IMR-90 (cell line): ENCODE data around the gene TPM2. TPM values are rescaled to one million over a fixed set of nuclear protein-coding genes. Genes with fewer than 3 reads are reported as not detected.

ENCODE experiments used
- ATAC-seq: fragments of 200-7000 bp; cut with Tn5 transposase; 2 replicates; pipeline ENCODE4 v1.9.1; 2020; ENCODE audit warnings: low read depth, mild to moderate bottlenecking, moderate library complexity
- BruUV-seq: library from RNA; stranded (reverse); fragments of 400-500 nt; replicated peaks from 2 replicates; lab custom pipeline; 2021; lab: Mats Ljungman, UMichigan
- CTCF ChIA-PET: fragments of 300-600 bp; formaldehyde crosslinking; extraction: SDS; loops from one replicate; lab custom pipeline; 2021; ENCODE audit warnings: antibody characterized with exemption; lab: Yijun Ruan, JAX
- POLR2A ChIA-PET: fragments of 300-600 bp; sonication (Branson Sonifier 250); formaldehyde crosslinking; loops from one replicate; lab custom pipeline; 2022; ENCODE audit warnings: antibody characterized with exemption; ENCODE audit not compliant: unreplicated experiment; lab: Charles Lee
- DNase-seq: peaks from one replicate; pipeline ENCODE4 v3.0.0; 2013
- H2AFZ ChIP-seq: replicated peaks from 2 replicates; pipeline ENCODE3; 2013; ENCODE audit warnings: low read length, mild to moderate bottlenecking; ENCODE audit not compliant: poor library complexity
- H2AK5ac ChIP-seq: 2 replicates; pipeline ENCODE4 v1.6.1; 2013; ENCODE audit warnings: low read depth, low read length, inconsistent platforms
- H2AK9ac ChIP-seq: replicated peaks from 2 replicates; pipeline ENCODE3; 2013; ENCODE audit warnings: mild to moderate bottlenecking, low read depth, low read length, moderate library complexity; ENCODE audit not compliant: poor library complexity
- H2BK120ac ChIP-seq: 2 replicates; pipeline ENCODE4 v1.6.1; 2013; ENCODE audit warnings: low read depth, low read length, inconsistent platforms
- H2BK15ac ChIP-seq: 3 replicates; pipeline ENCODE4 v1.6.1; 2013; ENCODE audit warnings: low read depth, low read length, inconsistent platforms
- H2BK20ac ChIP-seq: 2 replicates; pipeline ENCODE4 v1.6.1; 2013; ENCODE audit warnings: low read depth, mild to moderate bottlenecking, inconsistent platforms, low read length, moderate library complexity
- H2BK5ac ChIP-seq: 2 replicates; pipeline ENCODE4 v1.6.1; 2013; ENCODE audit warnings: mild to moderate bottlenecking, low read depth, low read length, inconsistent platforms; ENCODE audit not compliant: poor library complexity, severe bottlenecking
- H3K14ac ChIP-seq: replicated peaks from 2 replicates; pipeline ENCODE4 v1.6.1; 2013; ENCODE audit warnings: low read depth, low read length, inconsistent platforms
- H3K18ac ChIP-seq: 2 replicates; pipeline ENCODE4 v1.6.1; 2013; ENCODE audit warnings: low read depth, low read length, control low read depth
- H3K23ac ChIP-seq: 2 replicates; pipeline ENCODE4 v1.6.1; 2013; ENCODE audit warnings: low read depth, low read length, inconsistent platforms
- H3K27ac ChIP-seq: 2 replicates; pipeline ENCODE4 v1.5.1; 2013; ENCODE audit warnings: mild to moderate bottlenecking, control low read depth, low read length; ENCODE audit not compliant: insufficient read depth
- H3K27me3 ChIP-seq: 2 replicates; pipeline ENCODE4 v1.6.1; 2013; ENCODE audit warnings: low read length; ENCODE audit not compliant: control insufficient read depth, insufficient read depth
- H3K36me3 ChIP-seq: 2 replicates; pipeline ENCODE4 v1.6.1; 2013; ENCODE audit warnings: low read length, mixed read lengths; ENCODE audit not compliant: control insufficient read depth, insufficient read depth
- H3K4ac ChIP-seq: 2 replicates; pipeline ENCODE4 v1.6.1; 2013; ENCODE audit warnings: low read depth, low read length, inconsistent platforms
- H3K4me1 ChIP-seq: 2 replicates; pipeline ENCODE4 v1.6.1; 2013; ENCODE audit warnings: low read length, mixed read lengths; ENCODE audit not compliant: control insufficient read depth, insufficient read depth
- H3K4me2 ChIP-seq: 2 replicates; pipeline ENCODE4 v1.6.1; 2013; ENCODE audit warnings: low read depth, mild to moderate bottlenecking, control low read depth, low read length, moderate library complexity
- H3K4me3 ChIP-seq: 2 replicates; pipeline ENCODE4 v1.5.1; 2013; ENCODE audit warnings: low read depth, mild to moderate bottlenecking, control low read depth, low read length, moderate library complexity; ENCODE audit not compliant: insufficient read depth
- H3K56ac ChIP-seq: 2 replicates; pipeline ENCODE4 v1.6.1; 2013; ENCODE audit warnings: low read length, inconsistent platforms; ENCODE audit not compliant: insufficient read depth; ENCODE audit errors: extremely low read depth
- H3K79me1 ChIP-seq, 2 experiments: 2 replicates each; pipeline ENCODE4 v1.6.1; 2013; ENCODE audit warnings: low read length in 2 of 2, inconsistent platforms in 1 of 2, low read depth in 1 of 2
- H3K9ac ChIP-seq: 2 replicates; pipeline ENCODE4 v1.6.1; 2013; ENCODE audit warnings: low read depth, low read length, control low read depth
- H3K9me1 ChIP-seq: 2 replicates; pipeline ENCODE4 v1.6.1; 2013; ENCODE audit warnings: low read length, inconsistent platforms; ENCODE audit not compliant: insufficient read depth
- H3K9me3 ChIP-seq: 2 replicates; pipeline ENCODE4 v1.6.1; 2013; ENCODE audit warnings: low read length; ENCODE audit not compliant: control insufficient read depth, insufficient read depth
- H4K20me1 ChIP-seq: 2 replicates; pipeline ENCODE4 v1.6.1; 2013; ENCODE audit warnings: low read length, inconsistent platforms; ENCODE audit not compliant: insufficient read depth
- H4K5ac ChIP-seq: 2 replicates; pipeline ENCODE4 v1.6.1; 2013; ENCODE audit warnings: mild to moderate bottlenecking, low read depth, low read length, control low read depth
- H4K8ac ChIP-seq, 2 experiments: 2 replicates each; pipeline ENCODE4 v1.6.1; 2013; ENCODE audit warnings: low read depth in 2 of 2, low read length in 2 of 2, control low read depth in 1 of 2, inconsistent platforms in 1 of 2
- H4K91ac ChIP-seq: 2 replicates; pipeline ENCODE4 v1.6.1; 2013; ENCODE audit warnings: low read depth, low read length, inconsistent platforms; ENCODE audit not compliant: insufficient read depth
- CEBPB ChIP-seq: IDR thresholded peaks from 2 replicates; pipeline ENCODE4 v1.6.1; 2012; ENCODE audit warnings: low read depth, low read length, improper control_type of control experiment
- CHD1 ChIP-seq: IDR thresholded peaks from 2 replicates; pipeline ENCODE4 v1.6.1; 2012; ENCODE audit warnings: low read depth, low read length, improper control_type of control experiment
- CTCF ChIP-seq: conservative IDR thresholded peaks from 2 replicates; pipeline ENCODE4 v1.5.1; 2012; ENCODE audit warnings: mild to moderate bottlenecking, low read depth, low read length, improper control_type of control experiment
- MAFK ChIP-seq: IDR thresholded peaks from 2 replicates; pipeline ENCODE4 v1.6.1; 2012; ENCODE audit warnings: low read depth, low read length, improper control_type of control experiment
- MXI1 ChIP-seq: IDR thresholded peaks from 2 replicates; pipeline ENCODE4 v1.6.1; 2012; ENCODE audit warnings: low read depth, mild to moderate bottlenecking, low read length, moderate library complexity, borderline replicate concordance
- NFE2L2 ChIP-seq: fragments of 150-350 bp; IDR thresholded peaks from 2 replicates; pipeline ENCODE4 v1.6.1; 2016; ENCODE audit warnings: low read depth, mild to moderate bottlenecking, low read length
- RAD21 ChIP-seq: IDR thresholded peaks from 2 replicates; pipeline ENCODE4 v1.6.1; 2012; ENCODE audit warnings: low read length, improper control_type of control experiment
- RCOR1 ChIP-seq: IDR thresholded peaks from 2 replicates; pipeline ENCODE4 v1.6.1; 2012; ENCODE audit warnings: mild to moderate bottlenecking, low read length, improper control_type of control experiment; ENCODE audit not compliant: insufficient replicate concordance
- RFX5 ChIP-seq: IDR thresholded peaks from 2 replicates; pipeline ENCODE4 v1.8.0; 2012; ENCODE audit warnings: low read depth, mild to moderate bottlenecking, low read length, moderate library complexity
- SMC3 ChIP-seq: fragments of 150-350 bp; IDR thresholded peaks from 2 replicates; pipeline ENCODE4 v1.6.1; 2016; ENCODE audit warnings: low read depth, mild to moderate bottlenecking, antibody characterized with exemption, low read length, moderate library complexity
- WGBS, 2 experiments: methylation state at CpG; one replicate each; pipeline versions ENCODE4 v1.1.5 to v1.1.7; 2013; ENCODE audit warnings: missing lambda C conversion rate in 2 of 2; ENCODE audit not compliant: insufficient read length in 1 of 2; ENCODE audit errors: extremely low coverage in 2 of 2; 5-methylcytosine and 5-hydroxymethylcytosine counted together
- dilution Hi-C: fragments of 300-500 bp; cut with HindIII; formaldehyde crosslinking; loops from one replicate; pipeline ENCODE4 v1.14.3; 2018; ENCODE audit warnings: low sequenced_read_pairs; ENCODE audit not compliant: unreplicated experiment
- in situ Hi-C: fragments of 300-500 bp; cut with MboI; formaldehyde crosslinking; loops from 3 replicates; pipeline ENCODE4 v1.14.3; 2019; ENCODE audit warnings: low sequenced_read_pairs, inconsistent platforms, mixed read lengths
- intact Hi-C: fragments of 100-400 bp; cut with micrococcal nuclease; formaldehyde crosslinking; loops from 2 replicates; pipeline ENCODE4 v1.10.0; 2022
- polyA plus RNA-seq, 3 experiments: library from polyadenylated mRNA; depleted of rRNA; stranded (reverse); fragments of >200 nt; gene quantifications; 2 replicates each; pipeline ENCODE4 v1.2.3, GENCODE V29; 2012; ENCODE audit warnings: low replicate concordance in 1 of 3
- total RNA-seq: library from RNA; depleted of rRNA; stranded (reverse); fragments of >200 nt; gene quantifications from 2 replicates; pipeline ENCODE4 v1.2.3, GENCODE V29; 2012

TPM2 gene
- total and polyA plus RNA-seq, 2 of the 4 experiments (the other 2 are of a cell fraction) = 960 to 2,500 TPM

DNA sequence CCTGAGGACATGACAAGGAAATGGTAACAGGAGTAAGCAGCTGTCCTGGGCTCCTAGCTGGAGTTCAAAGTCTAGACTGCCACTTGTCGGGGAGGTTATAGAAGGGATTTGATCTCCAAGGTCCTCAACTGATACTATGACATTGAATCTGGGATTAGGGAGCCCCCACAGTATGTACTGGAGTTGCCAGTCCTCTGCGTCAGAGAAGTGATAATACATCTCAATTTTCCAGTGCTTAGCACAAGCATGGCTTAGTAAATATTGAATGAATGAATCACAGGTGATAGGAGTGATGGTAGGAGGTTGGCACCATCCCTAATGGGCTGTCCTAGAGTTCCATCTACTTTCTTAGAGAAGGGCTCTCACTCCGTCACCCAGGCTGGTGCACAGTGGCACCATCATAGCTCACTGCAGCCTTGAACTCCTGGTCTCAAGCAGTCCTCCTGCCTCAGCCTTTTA is 6.2 kb upstream of the TPM2 start:
- Histone ChIP-seq H3K4me3 (no peak overlapping the region), H4K91ac (no peak overlapping the region; the same call in 1 of the 2 replicates), H2AK9ac (no peak overlapping the region), H2BK120ac (no peak overlapping the region), H3K14ac (peak overlapping the region; percentile 10), H3K79me1 (peaks cover 10 to 53% of the 10 kb centered on the region in 2 experiments), H2AFZ (peak overlapping the region; percentile 38), H3K4me2 (no peak overlapping the region), H4K8ac (peak overlapping the region in 1 of 2 experiments; percentile 38; a peak in 1 of 4 replicates), H3K36me3 (peaks cover 52% of the 10 kb centered on the region), H3K56ac (no peak overlapping the region), H2BK20ac (0 out of 2 replicates have a peak overlapping the region, but pooled peaks have one; percentile 20), H3K18ac (no peak overlapping the region), H3K9ac (no peak overlapping the region), H3K4ac (peak overlapping the region; percentile 31; the same call in 1 of the 2 replicates), H2BK5ac (peak overlapping the region; percentile 79), H4K5ac (no peak overlapping the region; the same call in 1 of the 2 replicates), H2AK5ac (no peak overlapping the region), H3K9me3 (no peaks in the 10 kb centered on the region), H3K9me1 (peaks cover 10% of the 10 kb centered on the region), H3K4me1 (peaks cover 9% of the 10 kb centered on the region), H3K23ac (peak overlapping the region; percentile 29; the same call in 1 of the 2 replicates), H2BK15ac (no peak overlapping the region), H3K27ac (peak overlapping the region; percentile 4; the same call in 1 of the 2 replicates), H4K20me1 (peaks cover 22% of the 10 kb centered on the region), H3K27me3 (no peaks in the 10 kb centered on the region)
- dilution Hi-C loops (no loop called here), in situ Hi-C loops (no loop called here), intact Hi-C loops (loop anchor here (1.0 kb wide), 1 partner anchor 31 kb away; no protein-coding TSS in a partner anchor)
- WGBS, 2 experiments = 86% methylated on average over 1 of the region's 3 CpGs; no CpG with 5 or more reads in 1 of the 2 experiments
- CTCF ChIA-PET = interaction anchor here (1.0 to 2.2 kb wide), 9 partner anchors 8 to 49 kb away, joined by 3 to 11 read pairs (median 6); partner anchors contain the start of genes CCDC107, CREB3, RMRP and TLN1
- POLR2A ChIA-PET = interaction anchor here (0.7 to 1.7 kb wide), 3 partner anchors 8 to 32 kb away, joined by 3 to 10 read pairs (median 4); no protein-coding TSS in a partner anchor
- 0 out of 2 replicates have a peak, but pooled peaks have one; percentile 1 for ATAC-seq
- peak; percentile 22 for DNase-seq
- TF ChIP-seq SMC3 = no peak
- TF ChIP-seq RFX5 = no peak
- TF ChIP-seq NFE2L2 = no peak
- no peak for TF ChIP-seq CEBPB
- TF ChIP-seq RCOR1 = no peak
- no peak for TF ChIP-seq MAFK
- TF ChIP-seq CHD1 = no peak
- no peak for TF ChIP-seq CTCF
- TF ChIP-seq RAD21 = no peak
- TF ChIP-seq MXI1 = no peak
- no TSS peak for BruUV-seq
